Measurements from ENCODE around the gene USP25. TPM values are rescaled to one million over a fixed set of nuclear protein-coding genes. Genes with fewer than 3 reads are reported as not detected.

USP25 gene
- total RNA-seq, 1 experiment from 2014 or later: 26.0 TPM

DNA sequence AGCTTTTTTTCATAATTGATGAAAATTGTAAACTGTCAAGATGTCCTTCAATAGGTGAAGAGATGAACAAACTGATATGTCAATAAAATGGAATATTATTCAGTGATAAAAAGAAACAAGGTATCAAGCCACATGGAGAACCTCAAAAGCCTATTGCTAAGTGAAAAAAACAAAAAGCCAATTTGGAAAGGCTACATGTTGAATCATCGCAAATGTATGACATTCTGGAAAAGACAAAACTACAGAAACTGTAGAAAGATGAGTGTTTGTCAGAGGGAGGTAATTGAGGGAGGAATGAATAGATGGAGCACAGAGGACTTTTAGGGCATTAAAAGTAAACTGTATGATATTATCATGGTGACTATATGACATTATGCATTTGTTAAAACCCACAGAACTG, 34.5 kb upstream of the USP25 start:
- Histone ChIP-seq H3K9me2 (ENCODE audit: insufficient read depth) (no peaks in the 10 kb centered on the region), H3K9me3 (ENCODE audit: insufficient read depth, low read depth) (no peaks in the 10 kb centered on the region), H3F3A (ENCODE audit: insufficient read depth, low read depth) (no peaks in the 10 kb centered on the region), H3K79me2 (ENCODE audit: low read depth) (no peaks in the 10 kb centered on the region), H3K27ac (no peak overlapping the region), H3K4me1 (replicated peaks; ENCODE audit: insufficient read depth) (no peaks in the 10 kb centered on the region), H3K27me3 (ENCODE audit: insufficient read depth, low read depth) (no peaks in the 10 kb centered on the region), H3K4me2 (no peak overlapping the region), H2AFZ (no peak overlapping the region), H4K20me1 (ENCODE audit: insufficient read depth) (no peaks in the 10 kb centered on the region), H3K4me3 (no peak overlapping the region), H3K36me3 (ENCODE audit: low read depth) (no peaks in the 10 kb centered on the region)
- DNase-seq: no peak
- BruUV-seq (replicated peaks): no TSS peak
- CTCF ChIA-PET: no interaction called here
- no peak for TF ChIP-seq EZH2 (IDR thresholded peaks at IDR 0.05; ENCODE audit: low read depth)
- TF ChIP-seq, protein P1, sequence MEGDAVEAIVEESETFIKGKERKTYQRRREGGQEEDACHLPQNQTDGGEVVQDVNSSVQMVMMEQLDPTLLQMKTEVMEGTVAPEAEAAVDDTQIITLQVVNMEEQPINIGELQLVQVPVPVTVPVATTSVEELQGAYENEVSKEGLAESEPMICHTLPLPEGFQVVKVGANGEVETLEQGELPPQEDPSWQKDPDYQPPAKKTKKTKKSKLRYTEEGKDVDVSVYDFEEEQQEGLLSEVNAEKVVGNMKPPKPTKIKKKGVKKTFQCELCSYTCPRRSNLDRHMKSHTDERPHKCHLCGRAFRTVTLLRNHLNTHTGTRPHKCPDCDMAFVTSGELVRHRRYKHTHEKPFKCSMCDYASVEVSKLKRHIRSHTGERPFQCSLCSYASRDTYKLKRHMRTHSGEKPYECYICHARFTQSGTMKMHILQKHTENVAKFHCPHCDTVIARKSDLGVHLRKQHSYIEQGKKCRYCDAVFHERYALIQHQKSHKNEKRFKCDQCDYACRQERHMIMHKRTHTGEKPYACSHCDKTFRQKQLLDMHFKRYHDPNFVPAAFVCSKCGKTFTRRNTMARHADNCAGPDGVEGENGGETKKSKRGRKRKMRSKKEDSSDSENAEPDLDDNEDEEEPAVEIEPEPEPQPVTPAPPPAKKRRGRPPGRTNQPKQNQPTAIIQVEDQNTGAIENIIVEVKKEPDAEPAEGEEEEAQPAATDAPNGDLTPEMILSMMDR (conservative IDR thresholded peaks at IDR 0.05): no peak
- POLR2A ChIA-PET (ENCODE audit: unreplicated experiment): no interaction called here
- intact Hi-C loops (cut with micrococcal nuclease; ENCODE audit: unreplicated experiment): no loop called here

DNA sequence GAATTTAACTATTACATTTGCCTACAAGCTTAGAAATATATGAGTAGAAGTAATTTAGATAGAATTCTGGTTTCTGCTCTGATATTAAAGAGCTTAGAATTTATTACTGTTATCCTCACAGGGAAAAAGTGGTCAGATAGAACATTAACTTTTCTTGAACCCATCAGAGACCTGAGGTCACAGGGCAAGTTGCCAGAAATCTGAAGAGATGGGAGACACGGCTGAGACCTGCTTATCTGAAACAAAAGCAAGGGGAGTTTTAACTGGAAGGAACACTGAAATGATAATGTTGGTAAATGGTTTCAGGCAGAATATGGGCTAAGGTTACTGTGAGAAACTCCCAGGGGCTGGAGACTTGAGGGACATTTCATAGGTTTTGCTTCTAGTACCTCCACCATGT, 28.0 kb upstream of the USP25 start:
- no TSS peak for BruUV-seq (replicated peaks)
- ChIA-PET CTCF (no interaction called here), POLR2A (ENCODE audit: unreplicated experiment) (no interaction called here)
- no peak overlapping the region for H3K4me3 ChIP-seq
- H3F3A ChIP-seq (ENCODE audit: insufficient read depth, low read depth): peaks cover 4% of the 10 kb centered on the region; the same call in 1 of the 2 replicates
- no peaks in the 10 kb centered on the region for H3K27me3 ChIP-seq (ENCODE audit: insufficient read depth, low read depth)
- TF ChIP-seq, protein P1 (conservative IDR thresholded peaks at IDR 0.05): no peak
- H3K9me3 ChIP-seq (ENCODE audit: insufficient read depth, low read depth): peaks cover 10% of the 10 kb centered on the region; the same call in 1 of the 2 replicates
- intact Hi-C loops (cut with micrococcal nuclease; ENCODE audit: unreplicated experiment): no loop called here
- no peak overlapping the region for H2AFZ ChIP-seq
- no peaks in the 10 kb centered on the region for H3K36me3 ChIP-seq (ENCODE audit: low read depth)
- H3K4me1 ChIP-seq (replicated peaks; ENCODE audit: insufficient read depth): peaks cover 8% of the 10 kb centered on the region
- no peak overlapping the region for H3K4me2 ChIP-seq
- no peak overlapping the region for H3K27ac ChIP-seq
- H4K20me1 ChIP-seq (ENCODE audit: insufficient read depth): no peaks in the 10 kb centered on the region
- no peak for DNase-seq
- no peaks in the 10 kb centered on the region for H3K9me2 ChIP-seq (ENCODE audit: insufficient read depth)
- no peaks in the 10 kb centered on the region for H3K79me2 ChIP-seq (ENCODE audit: low read depth)

DNA sequence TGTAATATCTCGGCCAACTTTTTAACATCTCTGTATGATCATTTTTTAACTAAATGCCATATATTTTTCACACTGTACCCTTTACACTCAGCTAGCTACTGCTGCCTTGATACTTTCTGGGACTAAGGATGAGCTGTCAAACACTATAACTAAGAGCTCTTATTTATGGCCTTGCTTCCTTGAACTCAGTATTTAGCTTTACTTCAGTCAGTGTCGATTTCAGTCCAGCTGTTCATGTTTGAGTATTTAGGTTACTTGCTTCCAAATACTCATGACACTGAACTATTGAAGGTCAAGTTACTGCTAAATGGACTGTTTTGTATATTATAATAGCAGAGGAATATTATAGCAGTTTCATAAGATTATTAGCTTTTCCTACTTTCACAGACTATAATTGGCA, 25.9 kb upstream of the USP25 start:
- no peaks in the 10 kb centered on the region for H3K9me2 ChIP-seq (ENCODE audit: insufficient read depth)
- no peaks in the 10 kb centered on the region for H3K36me3 ChIP-seq (ENCODE audit: low read depth)
- TF ChIP-seq, protein P1 (conservative IDR thresholded peaks at IDR 0.05): no peak
- no peak for TF ChIP-seq EZH2 (IDR thresholded peaks at IDR 0.05; ENCODE audit: low read depth)
- H3K4me1 ChIP-seq (replicated peaks; ENCODE audit: insufficient read depth): peaks cover 19% of the 10 kb centered on the region
- H3F3A ChIP-seq (ENCODE audit: insufficient read depth, low read depth): peaks cover 12% of the 10 kb centered on the region; the same call in 1 of the 2 replicates
- no peak overlapping the region for H2AFZ ChIP-seq
- no peaks in the 10 kb centered on the region for H3K79me2 ChIP-seq (ENCODE audit: low read depth)
- H3K27me3 ChIP-seq (ENCODE audit: insufficient read depth, low read depth): no peaks in the 10 kb centered on the region
- BruUV-seq (replicated peaks): no TSS peak
- no peak overlapping the region for H3K27ac ChIP-seq
- H3K9me3 ChIP-seq (ENCODE audit: insufficient read depth, low read depth): peaks cover 10% of the 10 kb centered on the region; the same call in 1 of the 2 replicates
- intact Hi-C loops (cut with micrococcal nuclease; ENCODE audit: unreplicated experiment): no loop called here
- no peaks in the 10 kb centered on the region for H4K20me1 ChIP-seq (ENCODE audit: insufficient read depth)
- ChIA-PET POLR2A (ENCODE audit: unreplicated experiment) (no interaction called here), CTCF (no interaction called here)
- no peak overlapping the region for H3K4me2 ChIP-seq
- no peak overlapping the region for H3K4me3 ChIP-seq
- no peak for DNase-seq

Measured in PC-9 (cell line).